ENCODE measurements around the gene RUNX1.

The RUNX1 gene

GRCh38 chr21:34764715-34765284, 284.3 kb downstream of the RUNX1 start:
- DNase-seq = no peak

- DNase-seq = no peak
These were observed 286.3 kb downstream of the RUNX1 start for GRCh38 chr21:34762786-34763185.

- no peak for DNase-seq
These were observed 287.3 kb downstream of the RUNX1 start for GRCh38 chr21:34761758-34762330.

- no peak for DNase-seq
These were observed 294.1 kb downstream of the RUNX1 start for GRCh38 chr21:34754690-34755647.

GRCh38 chr21:34748862-34749261, 300.2 kb downstream of the RUNX1 start:
- no peak for DNase-seq

- peak; percentile 36 for DNase-seq
These were observed 303.4 kb downstream of the RUNX1 start for GRCh38 chr21:34745557-34746255.

GRCh38 chr21:34744801-34745200, 304.3 kb downstream of the RUNX1 start:
- no peak for DNase-seq

GRCh38 chr21:34743831-34744230, 305.3 kb downstream of the RUNX1 start:
- DNase-seq = no peak

GRCh38 chr21:34743285-34743684, 305.8 kb downstream of the RUNX1 start:
- DNase-seq = no peak

- no peak for DNase-seq
These were observed 308.9 kb downstream of the RUNX1 start for GRCh38 chr21:34740198-34740597.

Data from DMS79 (cell line).